ENCODE results near the gene PVALEF.

Gene PVALEF

GRCh38 chr17:81163051-81163695 lies 2.1 kb upstream of the PVALEF start:
- no peak for DNase-seq (ENCODE audit: low read depth)

DNA sequence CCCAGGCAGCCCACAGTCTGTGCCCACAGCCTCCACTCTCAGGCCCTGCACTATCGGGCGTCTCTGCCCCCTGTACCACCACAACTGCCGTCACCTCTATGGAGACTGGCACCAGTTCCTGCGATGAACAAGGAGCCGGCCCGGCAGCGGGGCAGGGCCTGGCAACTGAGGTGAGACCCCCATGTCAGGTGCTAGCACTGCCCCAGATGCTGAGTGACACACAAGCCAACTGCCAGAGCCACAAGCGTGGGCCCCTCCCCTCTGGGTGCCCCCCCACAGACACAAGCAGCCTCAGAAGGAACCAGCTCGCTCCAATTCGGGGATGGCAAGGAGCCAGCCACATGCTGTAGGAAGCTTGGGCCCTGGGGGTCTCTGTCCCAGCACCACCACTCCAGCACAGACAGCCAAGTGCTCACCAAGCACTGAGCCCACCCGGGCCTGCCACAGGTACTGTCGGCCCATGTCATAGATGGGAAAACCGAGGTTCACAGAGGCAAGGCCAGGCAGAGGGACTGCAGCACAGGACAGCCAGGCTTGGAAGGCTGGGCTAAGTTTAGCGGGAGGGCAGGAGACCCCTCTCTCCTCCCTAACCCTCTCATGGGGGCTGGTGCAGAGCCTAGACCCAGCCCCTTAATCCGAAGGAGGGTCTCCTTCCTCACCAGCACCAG lies 1.5 kb upstream of the PVALEF start:
- DNase-seq (ENCODE audit: low read depth) = no peak

DNA sequence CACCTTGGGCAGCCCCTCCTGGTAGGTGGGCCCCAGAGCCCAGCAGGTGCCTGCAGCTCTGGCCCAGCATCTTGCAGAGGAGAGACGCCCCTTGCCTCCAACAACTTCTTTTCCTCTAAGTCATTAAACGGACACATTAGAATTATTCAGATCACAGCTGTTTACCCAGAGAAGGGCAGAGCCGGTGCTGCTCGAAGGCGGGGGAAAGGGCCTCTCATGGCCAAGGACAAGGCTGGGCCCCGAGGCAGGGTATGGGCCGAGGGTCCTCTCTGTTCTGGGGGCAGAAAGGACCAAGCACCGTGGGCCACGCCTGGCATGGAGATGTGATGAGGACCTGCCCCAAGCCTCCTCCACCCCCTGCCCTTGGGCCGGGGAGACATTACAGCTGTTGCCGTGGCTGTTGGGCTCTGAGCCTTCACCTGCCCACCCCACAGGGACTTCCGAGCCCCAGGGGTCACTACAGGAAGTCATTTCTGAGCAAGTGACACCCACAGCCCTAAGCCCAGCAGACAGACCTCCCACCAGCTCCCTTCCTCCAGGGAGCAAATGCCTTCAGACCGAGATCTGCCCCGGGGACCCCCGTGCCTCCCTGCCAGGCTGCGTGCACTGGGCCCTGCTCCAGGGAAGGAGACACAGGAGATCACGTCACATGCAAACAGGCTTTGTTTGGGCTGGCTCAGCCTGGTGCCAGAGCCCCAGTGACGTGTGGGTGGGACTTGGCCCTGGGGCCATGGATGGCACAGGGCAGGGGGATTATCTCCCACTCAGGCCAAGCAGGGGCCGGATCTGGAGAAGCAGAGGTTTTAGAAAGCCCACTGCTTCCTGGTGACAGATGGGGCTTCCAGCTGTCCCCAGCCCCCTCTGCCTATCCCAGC lies 699 bp upstream of the PVALEF start:
- DNase-seq (ENCODE audit: low read depth) = no peak

DNA sequence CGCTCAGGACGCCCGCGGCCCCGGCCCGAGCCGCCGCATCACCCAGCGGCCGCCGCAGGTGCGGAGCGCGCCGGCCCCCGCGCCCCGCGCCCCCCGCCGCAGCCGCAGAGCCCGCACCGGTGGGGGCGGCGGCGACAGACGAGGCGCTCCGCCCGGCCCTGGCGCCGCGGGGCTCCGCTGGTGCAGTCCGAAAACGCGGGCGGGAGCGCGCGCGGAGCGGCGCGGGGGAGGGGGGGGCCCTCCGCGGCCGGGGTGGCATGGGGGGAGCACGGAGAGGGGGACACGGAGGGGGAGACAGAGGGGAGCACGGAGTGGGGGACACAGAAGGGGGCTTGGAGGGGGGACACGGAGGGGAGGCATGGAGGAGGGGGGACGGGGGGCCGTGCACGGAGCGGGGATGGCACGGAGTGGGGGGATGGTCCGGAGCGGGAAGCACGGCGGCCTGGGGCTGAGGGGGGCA lies 756 bp downstream of the PVALEF start, which contains the start of gene AATK:
TSS of gene AATK (minus strand) at position 189 of the 460 bp plus-strand sequence. CDS start 229 bp downstream, outside the sequence.
- DNase-seq (ENCODE audit: low read depth) = no peak

DNA sequence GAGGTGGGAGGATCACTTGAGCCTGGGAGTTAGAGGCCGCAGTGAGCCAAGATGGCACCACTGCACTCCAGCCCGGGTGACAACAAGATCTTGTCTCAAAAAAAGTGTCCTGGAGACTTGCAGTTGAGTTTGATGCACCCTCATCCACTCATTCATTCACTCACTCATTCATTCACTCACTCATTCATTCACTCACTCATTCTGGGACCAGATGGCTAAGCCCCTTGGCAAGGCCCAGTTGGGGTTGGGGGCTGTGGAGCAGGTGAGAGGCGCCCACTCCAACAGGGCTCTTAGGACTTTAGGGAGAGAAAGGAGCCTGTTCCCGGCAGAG lies 1.9 kb downstream of the PVALEF start:
- DNase-seq (ENCODE audit: low read depth) = no peak

DNA sequence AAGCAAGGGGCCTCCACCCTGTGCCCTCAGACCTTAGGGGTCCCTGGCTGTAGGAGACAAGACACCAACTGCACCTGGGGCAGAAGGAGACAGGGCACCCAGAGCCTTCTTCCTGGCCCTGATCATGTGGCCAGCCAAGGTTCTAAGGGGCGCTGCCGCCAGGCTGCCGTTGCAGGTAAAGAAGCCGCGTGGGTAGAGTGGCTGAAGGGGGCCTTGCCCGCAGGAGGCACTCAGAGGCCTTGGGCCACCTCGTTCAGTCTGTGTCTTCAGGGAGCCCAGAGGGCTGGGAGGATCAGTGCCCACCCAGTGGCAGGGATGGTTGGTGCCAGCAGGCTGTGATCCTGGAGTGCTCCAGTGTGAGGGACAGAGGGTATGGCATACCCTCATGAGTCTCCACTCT lies 2.3 kb downstream of the PVALEF start:
- DNase-seq (ENCODE audit: low read depth) = no peak

DNA sequence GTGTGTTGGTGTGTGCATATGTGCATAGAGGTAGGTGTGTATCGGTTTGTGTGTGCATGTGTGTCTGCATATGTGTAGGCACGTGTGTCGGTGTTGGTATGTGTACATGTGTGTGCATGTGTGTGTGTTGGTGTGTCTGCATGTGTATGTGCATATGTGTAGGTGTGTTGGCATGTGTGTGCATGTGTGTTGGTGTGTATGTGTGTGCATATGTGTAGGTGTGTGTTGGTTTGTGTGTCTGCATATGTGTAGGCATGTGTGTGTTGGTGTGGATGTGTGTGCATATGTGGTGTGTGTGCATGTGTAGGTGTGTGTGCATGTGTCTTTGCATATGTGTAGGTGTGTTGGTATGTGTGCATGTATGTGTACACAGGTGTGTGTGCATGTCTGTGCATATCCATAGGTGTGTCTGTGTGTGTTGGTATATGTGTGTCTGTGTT lies 4.6 kb downstream of the PVALEF start:
- DNase-seq (ENCODE audit: low read depth) = no peak

DNA sequence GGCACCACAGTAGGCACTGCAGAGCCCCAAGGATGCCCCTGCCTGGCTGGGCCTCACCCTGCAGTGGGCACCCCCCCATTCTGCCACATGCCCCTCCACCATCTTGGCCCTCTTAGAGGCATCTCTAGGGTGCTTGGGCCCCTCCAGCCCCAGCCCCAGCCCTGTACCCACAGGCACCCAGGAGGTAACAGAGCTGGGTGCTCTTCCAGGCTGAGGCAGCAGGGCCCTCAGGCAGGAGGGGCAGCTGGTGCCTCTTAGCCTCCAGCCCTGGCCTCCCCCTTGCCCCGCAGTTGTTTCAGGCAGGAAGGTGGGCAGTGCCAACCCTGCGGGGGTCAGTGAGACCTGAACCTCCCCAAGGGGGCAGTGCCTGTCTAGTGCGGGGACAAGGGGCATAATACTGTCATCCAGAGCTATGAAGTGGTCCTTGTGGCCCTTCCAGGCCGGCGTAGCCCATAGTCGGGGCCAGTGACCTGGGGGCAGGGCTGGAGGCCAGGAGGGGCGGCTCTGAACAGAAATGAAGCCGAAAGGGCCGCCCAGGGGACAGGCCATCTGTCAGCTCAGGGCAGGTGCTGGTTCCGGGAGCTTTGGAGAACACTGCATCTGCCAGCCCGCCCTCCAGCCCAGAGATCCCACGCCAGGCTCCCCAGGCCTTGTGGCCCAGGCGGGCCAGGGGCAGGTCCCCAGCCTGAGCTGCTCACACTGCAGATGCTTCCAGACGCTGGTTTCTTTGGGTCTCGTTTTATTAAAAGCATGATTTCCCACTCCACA lies 5.6 kb downstream of the PVALEF start:
- no peak for DNase-seq (ENCODE audit: low read depth)

GRCh38 chr17:81171941-81172340 lies 6.6 kb downstream of the PVALEF start:
- DNase-seq (ENCODE audit: low read depth) = no peak

DNA sequence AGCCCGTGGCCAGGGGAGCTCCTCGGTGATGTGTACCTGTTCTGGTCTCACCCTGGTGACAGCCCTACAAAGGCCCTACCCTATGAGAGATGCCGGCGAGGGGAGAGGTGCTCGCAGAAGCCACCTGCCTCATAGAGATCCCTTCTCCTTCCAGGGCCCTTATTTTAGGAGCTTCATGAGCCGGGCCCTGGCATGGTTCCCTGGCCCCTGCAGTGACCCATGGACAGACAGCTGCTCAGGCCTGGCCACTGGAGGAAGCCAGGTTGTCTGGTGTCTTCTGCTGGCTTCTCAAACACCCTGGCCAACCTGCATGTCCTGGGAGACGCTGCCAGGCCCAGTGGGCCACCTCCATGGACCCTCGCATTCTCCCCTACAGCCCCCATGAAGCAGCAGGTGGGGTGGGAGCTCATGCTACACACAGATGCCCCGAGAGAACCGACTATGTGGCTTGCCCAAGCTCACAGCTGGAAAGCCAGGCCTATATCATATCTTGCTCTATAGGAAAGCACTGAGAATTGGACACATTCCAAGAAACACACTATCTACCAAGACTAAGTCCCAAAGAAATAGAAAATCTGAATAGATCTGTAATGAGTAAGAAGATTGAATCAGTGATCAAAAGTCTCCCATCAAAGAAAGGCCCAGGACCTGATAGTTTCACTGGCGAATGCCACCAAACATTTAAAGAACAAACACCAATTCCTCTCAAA lies 7.9 kb downstream of the PVALEF start:
- DNase-seq (ENCODE audit: low read depth) = no peak

DNA sequence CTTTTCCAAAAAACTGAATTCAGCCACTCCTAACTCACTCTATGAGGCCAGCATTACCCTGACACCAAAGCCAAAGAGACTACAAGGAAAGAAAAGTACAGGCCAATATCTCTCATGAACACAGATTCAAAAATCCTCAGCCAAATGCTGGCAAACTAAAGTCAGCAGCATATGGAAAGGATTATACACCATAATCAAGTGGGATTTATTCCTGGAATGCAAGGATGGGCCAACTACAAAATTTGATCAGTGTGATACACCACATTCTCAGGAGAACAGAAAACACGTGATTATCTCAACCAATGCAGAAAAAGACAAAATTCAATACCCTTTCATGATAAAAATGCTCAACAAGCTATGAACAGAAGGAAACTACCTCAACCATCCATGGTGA lies 8.5 kb downstream of the PVALEF start:
- DNase-seq (ENCODE audit: low read depth) = no peak

DNA sequence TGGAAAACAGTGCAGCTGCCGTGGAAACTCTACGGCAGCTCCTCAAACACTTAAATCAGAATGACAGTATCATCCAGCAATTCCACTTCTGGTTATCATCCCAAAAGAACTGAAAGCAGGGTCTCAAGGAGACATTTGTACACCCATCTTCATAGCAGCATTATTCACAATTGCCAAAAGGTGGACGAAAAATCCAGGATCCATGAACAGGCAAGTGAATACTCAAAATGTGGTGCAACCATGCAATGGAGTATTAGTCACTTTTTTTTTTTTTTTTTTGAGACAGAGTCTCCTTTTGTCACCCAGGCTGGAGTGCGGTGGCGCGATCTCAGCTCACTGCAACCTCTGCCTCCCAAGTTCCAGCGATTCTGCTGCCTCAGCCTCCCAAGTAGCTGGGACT lies 11.4 kb downstream of the PVALEF start:
- no peak for DNase-seq (ENCODE audit: low read depth)

DNA sequence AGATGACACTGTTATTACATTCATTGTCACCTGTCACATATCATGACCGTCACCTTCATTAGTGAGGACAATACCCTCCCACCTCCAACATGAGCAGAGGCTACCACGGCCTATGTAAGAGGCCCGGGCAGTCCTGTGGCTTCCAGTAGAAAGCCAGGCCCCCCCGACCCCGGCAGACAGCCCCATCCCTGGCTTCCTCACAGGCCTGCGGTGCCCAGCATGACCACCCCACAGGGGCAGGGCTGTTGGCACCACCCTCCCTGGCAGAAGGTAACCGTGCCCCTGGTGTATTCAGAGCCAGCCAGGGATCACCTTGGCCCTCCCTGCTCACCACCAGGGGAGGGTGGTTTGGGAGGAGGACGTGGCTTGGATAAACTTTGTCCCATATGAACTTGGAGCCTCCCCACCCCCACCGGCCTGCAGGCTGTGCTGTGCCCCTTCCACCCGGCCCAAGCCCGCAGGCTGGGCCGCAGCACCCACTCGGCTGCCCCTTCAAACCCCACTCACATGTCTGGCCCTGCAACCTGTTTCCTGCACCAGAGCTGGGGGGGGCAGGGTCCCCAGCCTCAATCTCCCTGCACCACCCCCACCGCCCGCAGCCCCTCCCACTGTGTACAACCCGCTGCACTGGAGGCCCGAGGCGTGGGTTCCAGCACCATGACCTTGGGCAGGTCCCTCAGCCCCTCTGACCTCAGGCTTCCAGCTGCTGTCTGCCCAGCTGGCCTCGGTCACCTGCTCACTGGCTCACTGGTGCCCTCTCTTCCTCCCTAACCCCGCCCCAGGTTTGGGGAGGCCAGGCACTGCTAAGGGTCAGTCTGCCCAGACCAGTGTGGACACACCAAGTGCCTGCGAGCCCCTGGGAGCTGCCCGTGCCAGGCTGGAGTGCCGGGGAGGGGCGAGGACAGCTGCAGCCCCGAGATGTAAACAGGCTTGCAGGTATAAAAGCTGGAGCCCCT lies 13.1 kb downstream of the PVALEF start:
- no peak for DNase-seq (ENCODE audit: low read depth)

GRCh38 chr17:81179220-81179619 lies 13.9 kb downstream of the PVALEF start:
- no peak for DNase-seq (ENCODE audit: low read depth)

DNA sequence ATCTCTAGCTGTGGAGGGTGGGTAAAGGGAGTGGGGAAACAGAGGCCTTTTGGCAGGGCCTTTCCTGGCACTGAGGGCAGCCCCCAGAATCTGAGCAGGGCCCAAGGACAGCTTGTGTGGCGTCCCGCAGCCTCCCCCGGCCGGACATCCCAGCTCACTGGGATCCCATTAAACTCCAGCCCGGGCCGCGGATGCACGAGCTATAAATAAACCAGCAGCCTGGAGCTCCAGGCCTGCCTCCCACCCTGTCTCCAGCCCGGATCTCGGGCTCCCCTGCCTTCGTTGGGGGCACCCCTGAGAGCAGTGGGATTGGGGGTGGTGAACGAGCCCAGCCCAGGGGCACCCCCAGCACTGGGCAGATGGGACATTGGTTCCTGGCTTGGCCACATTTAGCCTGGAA lies 14.6 kb downstream of the PVALEF start:
- no peak for DNase-seq (ENCODE audit: low read depth)

DNA sequence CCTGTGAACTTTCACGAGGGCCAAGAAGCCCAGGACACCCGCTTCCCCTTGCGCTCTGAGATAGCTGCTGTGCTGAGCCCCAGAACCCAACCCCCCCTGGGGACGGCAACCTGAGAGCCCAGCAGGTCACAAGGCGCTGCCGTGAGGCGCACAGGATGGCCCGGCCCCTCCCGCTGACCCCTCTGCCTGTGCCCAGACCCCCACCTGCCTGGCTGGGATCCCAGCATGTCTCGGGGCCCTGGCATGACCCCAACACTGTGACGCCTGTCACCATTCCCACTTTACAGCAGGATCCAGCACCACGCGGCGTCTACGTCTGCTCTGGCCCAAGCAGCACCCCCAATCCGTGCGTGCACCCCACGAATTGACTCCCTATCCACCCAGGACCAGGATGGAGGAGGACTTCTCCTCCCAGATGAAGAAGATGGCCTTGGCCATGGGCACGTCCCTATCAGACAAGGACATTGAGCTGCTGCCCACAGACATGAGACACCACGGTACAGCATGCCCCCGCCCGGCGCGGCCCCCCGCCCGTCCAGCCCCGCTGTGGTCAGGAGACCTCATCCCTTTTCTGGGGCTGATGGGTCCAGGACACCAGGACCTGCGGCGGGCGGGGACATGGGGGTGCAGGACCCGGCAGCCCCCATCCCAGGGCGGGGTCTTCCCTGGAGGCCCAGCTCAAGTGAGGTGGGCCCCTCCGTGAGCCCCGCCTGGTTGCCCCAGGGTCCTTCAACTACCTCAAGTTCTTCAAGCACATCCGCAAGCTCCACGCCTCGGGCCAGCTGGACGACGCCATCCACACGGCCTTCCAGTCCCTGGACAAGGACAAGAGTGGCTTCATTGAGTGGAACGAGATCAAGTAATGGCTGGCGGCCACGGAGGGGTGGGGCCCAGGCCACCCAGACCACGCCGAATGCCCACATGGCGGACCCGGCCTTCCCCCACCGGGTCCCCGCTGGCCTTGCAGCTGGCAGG lies 15.8 kb downstream of the PVALEF start:
- no peak for DNase-seq (ENCODE audit: low read depth)

GRCh38 chr17:81181811-81182185 lies 16.5 kb downstream of the PVALEF start:
- no peak for DNase-seq (ENCODE audit: low read depth)

DNA sequence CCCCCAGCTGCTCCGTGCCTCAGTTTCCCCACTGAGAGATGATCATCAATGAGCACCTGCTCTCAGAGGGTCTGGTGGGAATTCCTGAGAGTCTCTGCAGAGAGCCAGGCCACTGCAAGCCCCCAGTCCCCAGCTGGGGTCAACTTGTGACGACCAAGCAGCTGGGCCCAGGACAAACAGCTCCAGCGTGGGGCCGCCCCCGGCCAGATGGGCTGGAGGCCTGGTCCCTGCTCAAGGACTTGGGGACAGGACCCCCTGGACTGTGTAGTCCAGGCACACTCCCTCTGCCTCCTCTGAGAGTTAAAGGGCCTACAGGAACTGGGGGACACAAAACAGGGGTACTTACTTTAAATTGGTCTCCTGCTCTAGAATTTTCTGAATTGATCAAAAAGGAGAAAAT lies 17.3 kb downstream of the PVALEF start:
- no peak for DNase-seq (ENCODE audit: low read depth)

DNA sequence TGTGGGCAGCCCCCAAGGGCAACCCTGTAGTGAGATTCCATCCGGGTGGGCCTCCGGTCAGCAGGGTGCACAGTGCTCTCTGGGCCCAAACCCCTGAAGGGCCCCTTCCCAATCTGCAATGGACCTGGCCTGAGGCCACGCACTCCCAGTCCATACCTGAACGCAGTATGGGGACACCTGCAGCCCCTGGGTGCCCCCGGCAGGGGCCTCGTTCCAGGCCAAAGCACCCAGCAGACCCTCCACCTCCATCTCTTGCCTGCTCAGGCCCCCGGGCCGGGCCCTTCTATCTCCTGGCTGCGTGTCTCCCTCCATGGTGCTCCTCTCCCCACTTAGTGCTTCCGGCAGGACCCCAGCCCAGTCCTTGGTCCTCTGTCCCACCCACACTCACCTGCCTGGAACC lies 18.0 kb downstream of the PVALEF start:
- DNase-seq (ENCODE audit: low read depth) = no peak

Measured in stimulated activated CD8-positive, alpha-beta memory T cell treated with anti-CD3 and anti-CD28 coated beads, Interleukin-15, amount 100 ng/mL, for 24 hours (primary cell).